ENCODE data around the gene TMEM222.

TMEM222 gene

DNA sequence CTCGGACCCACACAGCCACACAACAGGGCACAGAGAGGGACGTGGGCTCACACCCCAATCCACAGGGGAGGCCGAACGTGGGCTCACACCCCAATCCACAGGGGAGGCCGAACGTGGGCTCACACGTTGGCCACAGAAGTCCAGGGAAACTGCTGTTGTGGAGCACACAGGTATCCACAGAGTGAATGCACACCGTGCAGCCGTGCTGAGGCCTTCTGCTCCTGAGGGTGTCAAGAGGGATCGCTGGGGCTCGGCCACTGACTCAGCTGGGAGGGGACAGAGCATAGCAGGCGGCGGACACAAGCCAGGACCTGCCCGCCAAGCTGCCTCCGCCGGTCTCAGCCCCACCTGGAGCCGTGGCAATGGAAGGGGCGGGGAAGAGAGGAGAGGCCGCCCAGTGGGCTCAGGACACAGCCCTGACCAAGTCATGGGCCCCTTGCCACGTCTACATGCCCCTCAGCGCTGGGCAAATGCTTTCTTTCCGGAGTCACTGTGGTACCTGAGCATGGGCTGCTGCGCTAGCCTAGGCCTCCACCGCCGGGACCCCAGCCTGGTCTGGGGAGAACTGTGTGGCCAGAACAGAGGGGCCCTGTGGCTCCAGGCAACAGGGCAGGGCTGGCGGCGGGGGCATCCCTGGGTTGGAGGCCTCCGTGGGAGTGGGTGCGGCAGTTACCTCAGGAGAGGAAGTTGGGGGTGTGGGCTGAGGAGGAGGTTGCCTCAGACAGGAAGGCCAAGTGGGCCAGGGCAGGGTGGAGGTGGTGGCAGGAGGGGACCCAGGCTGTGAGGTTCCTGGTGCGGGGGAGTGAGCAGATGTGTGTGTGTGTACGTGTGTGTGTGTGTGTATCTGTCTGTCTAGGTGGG is 21.0 kb downstream of the TMEM222 start:
- peak; percentile 82 to 84 for DNase-seq

DNA sequence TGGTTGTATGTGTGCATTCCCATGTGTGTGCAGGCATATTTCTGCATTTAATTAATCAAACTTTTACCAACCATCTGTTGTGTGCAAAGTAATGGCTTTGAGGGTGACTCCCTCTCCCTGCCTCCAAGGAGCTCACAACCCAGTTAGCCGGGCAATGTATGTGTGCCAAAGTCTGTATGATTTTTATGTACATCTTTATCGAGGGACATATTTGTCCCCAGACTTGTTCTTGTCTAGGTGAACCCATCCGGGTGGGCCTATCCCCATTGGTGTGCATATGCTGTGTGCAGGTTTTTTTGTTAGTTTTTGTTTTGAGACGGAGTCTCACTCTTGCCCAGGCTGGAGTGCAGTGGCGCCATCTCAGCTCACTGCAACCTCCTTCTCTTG is 21.7 kb downstream of the TMEM222 start:
- no peak for DNase-seq

DNA sequence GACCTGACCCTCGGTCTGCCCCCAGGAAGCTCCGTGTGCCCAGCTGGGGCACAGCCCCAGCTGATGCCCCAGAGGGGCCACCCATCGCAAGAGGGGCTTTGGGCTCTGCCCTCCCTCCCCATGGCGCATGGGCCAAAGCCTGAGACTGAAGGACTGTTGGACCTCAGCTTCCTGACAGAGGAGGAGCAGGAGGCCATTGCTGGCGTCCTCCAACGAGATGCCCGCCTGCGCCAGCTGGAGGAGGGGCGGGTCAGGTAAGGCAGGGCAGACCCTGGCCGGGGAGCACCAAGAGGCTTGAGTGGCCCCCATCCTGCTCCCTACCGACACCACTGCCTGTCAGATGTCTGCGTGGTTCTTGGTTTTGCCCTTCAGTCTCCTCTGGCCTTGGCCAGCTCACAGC is 23.3 kb downstream of the TMEM222 start:
- DNase-seq, result no peak

DNA sequence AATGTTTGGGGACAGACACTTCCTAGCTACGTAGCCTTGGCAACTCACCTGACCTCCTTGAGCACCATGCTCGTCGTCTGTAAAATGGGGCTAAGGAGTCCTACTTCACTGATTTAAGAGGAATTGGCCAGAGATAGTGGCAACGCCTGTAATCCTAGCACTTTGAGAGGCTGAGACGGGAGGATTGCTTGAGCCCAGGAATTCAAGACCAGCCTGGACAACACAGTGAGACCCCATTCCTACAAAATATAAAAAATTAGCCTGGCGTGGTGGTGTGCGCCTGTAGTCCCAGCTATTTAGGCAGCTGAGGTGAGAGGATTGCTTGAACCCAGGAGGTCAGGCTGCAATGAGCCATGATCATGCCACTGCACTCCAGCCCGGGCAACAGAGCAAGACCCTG is 24.4 kb downstream of the TMEM222 start:
- no peak for DNase-seq

DNA sequence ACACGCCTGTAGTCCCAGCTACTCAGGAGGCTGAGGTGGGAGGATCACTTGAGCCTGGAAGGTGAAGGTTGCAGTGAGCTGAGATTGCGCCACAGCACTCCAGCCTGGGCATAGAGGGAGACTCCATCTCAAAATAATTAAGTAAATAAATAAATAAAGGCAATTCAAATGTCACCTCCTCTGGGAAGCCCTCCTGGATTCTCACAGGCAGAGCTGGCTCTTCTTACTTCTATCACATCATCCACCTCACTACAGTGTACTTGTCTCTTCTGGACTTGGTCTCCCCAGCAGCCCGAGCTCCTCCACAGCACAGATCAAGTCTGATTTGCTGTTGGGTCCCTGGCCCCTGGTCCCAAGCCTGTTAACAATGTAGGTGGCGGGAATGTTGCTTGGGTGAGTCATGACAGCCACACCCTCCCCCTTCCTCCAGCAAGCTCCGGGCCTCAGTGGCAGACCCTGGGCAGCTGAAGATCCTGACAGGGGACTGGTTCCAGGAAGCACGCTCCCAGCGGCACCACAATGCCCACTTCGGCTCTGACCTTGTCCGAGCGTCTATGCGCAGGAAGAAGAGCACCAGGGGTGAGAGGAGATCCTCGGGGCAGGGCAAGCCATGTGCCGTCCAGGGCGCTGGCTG is 25.1 kb downstream of the TMEM222 start:
- no peak for DNase-seq

DNA sequence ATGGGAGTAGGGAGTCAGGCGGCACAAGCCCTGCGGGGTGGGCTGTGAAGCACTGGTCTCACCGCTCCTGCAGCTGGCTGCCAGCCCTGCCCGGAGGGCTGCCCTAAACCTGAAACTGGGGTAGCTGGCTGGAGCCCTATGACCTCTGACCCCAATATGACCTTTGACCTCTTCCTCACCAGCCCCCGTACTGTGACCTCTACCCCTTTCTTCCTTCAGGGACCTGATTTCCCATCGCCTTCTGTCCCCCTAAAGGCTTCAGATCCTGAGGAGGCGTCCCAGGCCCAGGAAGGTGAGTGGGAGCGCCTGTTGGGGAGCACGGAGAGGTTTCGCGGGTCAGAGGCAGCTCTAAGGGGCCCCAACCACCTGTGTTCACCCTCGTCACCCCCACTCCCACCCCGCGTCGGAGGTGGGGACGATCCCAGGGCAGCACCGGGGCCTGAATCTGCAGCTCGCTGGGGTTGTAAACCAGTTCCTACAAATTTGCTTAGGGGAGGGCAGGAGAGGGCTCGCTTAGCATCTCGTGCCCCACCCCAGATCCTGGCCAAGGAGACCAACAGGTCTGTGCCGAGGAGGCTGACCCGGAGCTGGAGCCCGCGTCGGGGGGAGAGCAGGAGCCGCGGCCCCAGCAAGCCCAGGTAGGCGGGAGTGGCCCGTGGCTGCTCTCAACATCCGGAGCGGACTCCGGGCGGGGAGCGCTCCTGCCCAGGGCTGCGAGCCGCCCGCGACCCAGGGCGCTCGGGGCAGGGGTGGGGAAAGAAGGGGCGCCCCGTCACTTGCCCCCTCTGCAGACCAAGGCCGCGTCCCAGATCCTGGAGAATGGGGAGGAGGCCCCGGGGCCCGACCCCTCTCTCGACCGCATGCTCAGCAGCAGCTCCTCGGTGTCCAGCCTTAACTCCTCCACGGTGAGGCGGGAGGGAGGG is 27.2 kb downstream of the TMEM222 start:
- no peak for DNase-seq

DNA sequence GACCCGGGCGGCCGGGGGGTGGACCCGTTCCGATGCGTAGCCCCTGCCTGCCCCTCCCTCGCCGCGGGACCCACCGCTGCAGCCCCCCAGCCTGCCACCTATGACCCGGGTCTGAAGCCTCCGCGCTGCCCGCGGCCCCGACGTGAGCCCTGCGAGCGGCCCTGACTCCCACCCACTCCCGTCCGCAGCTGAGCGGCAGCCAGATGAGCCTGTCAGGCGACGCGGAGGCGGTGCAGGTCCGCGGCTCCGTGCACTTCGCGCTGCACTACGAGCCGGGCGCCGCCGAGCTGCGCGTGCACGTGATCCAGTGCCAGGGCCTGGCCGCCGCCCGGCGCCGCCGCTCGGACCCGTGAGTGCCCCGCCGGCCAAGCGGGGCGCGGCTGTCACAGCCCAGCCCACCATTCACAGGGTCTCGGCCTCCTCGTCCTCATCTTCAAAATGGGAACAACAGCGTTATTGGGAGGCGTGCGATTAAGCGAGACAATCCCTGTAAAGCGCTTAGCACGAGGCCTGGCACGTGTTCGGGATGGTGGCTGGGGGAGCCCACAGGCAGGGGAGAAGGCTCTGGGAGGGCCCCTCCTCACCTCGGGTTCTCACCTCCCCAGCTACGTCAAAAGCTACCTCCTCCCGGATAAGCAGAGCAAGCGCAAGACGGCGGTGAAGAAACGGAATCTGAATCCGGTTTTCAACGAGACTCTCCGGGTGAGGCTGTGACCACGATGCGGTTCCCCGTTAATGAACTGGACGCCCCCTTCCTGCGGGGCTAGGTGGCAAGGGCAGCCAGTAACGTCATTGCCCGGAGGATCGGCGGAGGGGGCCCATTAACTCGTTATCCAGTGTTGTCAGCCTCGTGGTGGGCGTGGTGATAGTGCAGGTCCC is 28.1 kb downstream of the TMEM222 start:
- DNase-seq, result no peak

DNA sequence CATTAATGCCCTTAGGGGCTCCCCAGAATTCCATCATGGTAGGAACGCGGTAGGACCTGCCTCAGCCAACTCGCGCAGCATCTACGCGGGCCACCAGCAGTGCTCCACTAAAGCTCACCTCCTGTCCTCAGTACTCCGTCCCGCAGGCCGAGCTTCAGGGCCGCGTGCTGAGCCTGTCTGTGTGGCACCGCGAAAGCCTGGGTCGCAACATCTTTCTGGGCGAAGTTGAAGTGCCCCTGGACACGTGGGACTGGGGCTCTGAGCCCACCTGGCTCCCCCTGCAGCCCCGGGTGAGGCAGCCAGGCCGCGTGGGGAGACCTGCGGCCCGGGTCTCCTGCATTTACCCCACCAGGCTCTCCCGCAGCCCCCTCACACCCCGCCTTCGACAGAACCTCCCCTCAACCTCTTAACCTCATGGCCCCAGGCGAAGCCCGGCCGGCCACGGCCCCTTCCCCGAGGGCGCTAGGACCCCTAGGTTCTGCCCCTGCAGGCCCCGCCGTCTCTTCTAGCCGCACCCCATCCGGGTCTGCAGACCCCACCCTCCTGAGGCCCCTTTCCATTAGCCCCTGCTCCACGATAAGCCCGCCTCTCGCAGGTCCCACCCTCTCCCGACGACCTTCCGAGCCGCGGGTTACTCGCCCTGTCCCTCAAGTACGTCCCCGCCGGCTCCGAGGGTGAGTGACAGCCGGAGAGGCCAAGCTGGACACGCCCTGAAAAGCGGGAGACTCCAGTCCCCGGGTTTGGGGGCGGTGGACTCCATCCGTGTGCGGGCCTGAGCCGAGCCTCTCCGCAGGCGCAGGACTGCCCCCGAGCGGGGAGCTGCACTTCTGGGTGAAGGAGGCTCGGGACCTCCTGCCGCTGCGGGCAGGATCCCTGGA is 28.9 kb downstream of the TMEM222 start:
- DNase-seq, result no peak

DNA sequence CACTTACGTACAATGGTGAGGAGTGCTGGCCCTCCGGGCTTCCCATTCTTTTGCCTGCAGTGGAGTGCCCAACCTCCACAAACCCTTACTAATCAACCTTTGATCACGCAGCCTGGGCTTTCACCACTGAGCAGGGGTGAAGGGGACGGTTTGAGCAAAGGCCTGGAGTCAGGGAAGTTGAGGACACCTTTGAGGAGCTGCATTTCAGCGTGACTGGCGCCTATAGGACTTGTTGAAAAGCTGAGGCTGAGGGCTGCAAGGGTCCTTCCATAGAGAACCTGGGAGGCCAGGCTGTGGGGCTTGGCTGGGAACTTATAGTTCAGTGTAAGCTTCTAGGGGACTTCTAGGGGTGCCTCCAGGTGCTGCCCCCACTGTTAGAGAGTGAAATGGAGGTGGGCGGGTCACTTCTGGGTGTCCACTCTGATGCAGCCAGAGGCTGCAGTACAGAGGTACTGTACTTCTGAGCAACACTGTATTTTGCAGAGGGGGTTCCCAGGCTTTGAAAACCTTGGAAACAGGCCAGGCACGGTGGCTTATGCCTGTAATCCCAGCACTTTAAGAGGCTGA is 29.7 kb downstream of the TMEM222 start:
- no peak for DNase-seq

DNA sequence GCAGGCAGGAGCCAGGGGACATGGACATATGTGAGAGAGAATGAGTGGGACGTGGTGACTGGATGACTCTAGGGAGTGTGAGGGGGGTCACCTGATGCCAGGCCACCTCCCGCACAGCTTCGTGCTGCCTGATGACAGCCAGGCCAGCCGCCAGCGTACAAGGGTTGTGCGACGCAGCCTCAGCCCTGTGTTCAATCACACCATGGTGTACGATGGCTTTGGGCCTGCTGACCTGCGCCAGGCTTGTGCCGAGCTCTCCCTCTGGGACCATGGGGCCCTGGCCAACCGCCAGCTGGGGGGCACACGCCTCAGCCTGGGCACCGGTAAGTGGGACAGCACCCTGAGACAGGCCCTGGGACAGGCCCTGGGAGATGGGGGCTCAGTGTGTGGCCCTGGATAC is 31.2 kb downstream of the TMEM222 start:
- DNase-seq, result no peak

DNA sequence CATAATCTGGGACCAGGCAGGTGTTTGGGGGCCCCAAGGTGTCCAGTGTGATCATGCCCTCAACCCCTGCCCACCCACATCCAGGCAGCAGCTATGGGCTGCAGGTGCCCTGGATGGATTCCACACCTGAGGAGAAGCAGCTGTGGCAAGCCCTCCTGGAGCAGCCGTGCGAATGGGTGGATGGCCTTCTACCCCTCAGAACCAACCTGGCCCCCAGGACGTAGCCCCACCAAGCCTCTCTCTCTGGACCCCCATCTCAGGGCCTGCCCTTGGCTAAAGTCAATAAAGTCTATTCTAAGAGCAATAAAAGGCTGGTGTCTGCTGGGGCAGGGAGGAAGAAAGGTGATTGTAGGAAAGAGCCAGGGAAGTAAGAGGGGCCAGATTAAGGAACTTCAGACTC is 31.7 kb downstream of the TMEM222 start:
- no peak for DNase-seq

DNA sequence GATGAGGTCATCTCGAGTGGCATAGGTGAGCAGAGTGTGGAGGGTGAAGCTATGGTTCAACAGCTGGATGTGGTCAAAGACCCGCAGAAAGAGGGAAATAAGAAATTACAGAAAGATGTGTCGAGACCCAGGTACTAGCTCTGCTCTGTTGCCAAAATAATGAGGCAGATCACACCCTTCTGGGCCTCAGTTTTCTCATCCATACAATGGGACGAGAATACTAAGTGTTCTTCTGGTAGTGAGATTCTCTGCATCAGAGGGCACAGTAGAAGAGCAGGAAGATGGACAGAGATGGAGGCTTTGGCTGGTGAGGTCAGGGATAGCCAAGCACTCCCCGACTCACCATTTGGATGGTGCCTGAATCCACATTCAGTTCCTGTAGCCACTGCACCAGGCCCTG is 33.7 kb downstream of the TMEM222 start:
- no peak for DNase-seq

DNA sequence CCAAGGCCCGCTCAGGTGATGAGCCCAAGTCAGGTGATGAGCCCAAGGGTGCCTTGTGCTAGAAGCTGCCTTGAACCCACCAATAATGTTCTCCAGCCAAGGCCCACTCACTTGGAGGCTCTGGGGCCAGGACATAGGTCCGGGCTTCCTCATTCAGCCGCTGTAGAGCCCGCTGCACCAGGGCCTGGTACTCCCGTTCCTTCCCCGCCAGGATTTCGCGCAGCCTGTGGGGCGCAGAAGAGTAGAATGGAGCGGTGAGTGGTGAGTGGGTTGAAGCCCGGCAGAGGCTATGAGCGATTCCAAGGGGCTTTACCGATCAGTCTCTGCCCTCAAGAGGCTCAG is 34.3 kb downstream of the TMEM222 start:
- no peak for DNase-seq

DNA sequence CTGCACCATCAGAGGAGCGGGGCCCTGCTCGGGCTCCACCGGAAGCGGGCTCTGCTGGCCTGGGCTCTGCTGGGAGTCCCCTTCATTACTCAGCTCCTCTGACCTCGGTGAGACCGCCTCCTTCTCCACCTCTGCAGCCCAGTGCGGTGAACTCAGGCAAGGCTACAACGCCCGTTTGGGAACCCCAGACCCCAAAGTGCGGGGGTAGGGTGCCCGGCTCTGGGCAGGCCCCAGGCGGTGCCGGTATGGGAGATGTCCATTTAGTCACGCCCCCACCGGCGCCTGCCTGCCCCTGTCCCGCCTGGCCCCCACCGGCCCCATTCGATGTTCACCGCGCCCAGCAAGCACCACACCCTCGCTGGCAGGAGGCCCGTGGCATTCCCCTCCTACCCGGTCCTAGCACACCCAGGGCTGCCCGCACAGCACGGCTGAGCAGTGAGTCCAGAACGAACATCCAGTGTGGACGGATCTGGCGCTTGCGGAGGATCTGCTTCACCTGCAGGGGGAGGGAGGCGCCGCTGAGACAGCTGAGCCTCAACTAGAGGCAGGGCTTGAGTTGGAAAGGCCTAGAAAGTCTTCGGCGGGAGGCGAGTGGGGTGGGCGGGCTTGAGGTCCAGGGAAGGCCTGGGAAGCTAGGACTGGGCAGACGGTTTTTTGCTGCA is 34.8 kb downstream of the TMEM222 start:
- DNase-seq, result no peak

DNA sequence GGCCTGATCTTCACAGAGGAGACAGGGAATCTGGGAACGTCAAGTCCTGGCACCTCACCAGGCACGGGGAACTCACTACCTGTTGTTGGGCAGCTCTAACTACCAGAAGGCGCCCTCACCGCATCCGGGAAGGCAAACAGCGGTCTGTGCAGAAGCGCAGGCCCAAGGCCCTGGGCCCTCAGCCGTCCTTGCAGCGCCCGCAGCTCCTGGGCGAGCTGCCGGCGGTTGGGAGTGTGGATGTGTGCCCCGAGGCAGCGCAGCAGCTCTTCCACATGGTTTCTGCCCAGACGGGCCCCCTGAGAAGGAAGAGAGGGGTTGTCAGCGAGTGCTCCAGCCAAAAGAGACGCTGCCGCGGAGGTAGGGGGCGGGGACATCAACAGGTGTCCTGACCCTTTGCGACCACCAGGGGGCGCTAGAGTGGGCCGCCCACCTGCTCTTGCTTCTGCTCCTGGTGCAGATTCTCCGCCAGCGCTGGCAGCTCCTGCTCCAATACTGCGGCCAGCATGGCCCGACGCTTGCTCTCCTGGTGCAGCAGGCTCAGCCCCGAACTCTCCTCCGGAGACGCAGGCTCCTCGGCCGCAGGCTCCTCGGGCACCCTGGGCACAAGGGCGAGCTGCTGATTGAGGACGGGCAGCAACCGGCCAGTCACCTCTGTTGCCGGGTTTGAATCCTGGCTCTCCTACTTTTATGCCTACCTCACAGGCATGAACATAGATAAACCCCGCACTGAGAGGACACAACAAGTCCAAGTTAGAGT is 35.5 kb downstream of the TMEM222 start:
- DNase-seq, result peak; percentile 24 to 28

DNA sequence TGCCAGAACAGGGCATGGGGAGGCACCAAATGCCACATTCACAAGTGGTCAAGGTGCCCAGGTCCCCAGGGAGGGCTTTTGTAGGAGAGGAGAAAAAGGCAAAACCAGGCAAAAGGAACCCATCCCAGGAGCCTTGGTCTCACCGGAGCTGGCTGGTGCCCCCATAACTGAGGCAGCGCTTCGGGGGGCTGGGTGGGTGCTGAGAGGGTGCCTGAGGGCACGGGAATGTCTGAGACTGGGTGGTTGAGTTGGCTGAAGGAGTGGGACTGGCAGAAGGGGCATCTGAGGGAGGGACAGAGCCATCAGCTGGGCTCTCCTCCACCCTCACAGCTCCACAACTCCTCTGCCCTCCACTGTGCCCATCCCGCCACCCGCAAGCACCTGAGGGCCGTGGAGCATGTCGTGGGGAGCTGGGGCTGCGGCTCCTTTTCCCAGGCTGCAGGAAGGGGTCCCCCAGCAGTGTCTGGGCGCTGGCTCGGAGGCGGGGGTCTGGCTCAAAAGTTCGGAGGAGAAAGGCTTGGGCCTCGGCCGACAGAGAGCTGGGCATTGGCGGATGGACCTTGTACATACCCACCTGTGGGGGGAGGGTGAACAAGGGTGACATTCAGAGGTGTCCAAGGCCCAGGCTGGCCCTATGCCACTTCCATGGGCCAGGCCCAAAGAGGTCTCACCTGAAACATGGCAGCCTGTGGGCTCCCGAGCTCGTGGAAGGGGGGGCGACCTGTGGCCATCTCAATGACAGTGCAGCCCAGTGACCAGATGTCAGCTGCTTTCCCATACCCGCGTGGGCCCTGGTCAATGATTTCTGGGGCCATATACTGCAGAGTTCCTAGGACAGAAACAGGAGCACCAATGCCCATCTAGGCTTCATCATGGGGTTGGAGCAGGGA is 36.3 kb downstream of the TMEM222 start:
- DNase-seq, result no peak

DNA sequence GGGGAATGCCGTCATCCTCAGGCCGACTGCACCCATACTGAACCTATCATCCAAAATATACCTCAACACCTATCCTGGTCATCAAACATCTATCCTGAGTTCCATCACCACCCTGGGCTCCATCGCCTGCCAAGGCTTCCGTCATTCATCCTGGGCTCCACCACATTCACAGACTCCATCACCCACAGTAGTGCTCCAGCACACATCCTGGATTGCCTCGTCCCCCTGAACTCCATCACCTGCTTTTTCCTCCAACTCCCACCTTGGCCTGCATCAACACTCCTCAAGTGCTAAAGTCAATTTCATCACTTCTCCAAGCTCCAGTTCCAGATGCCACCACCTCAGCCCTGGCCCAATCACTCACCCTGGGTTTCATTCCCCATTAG is 37.0 kb downstream of the TMEM222 start:
- no peak for DNase-seq

DNA sequence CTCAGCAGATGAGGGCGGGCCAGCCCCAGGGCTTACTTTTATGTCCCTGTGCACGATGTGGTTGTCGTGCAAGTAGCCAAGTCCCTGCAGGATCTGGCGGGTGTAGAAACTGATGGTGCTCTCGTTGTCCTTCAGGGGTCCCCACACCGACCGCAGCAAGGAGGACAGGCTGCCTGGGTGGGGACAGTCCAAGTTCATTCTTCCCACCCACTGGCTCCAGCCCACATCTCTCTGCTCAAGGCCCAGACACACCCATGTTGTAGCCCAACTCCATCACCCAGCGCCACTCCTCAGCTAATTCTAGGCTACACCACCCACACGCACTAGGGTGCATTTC is 37.8 kb downstream of the TMEM222 start:
- DNase-seq, result no peak
